ENCODE data around the gene FAT2.

DNA sequence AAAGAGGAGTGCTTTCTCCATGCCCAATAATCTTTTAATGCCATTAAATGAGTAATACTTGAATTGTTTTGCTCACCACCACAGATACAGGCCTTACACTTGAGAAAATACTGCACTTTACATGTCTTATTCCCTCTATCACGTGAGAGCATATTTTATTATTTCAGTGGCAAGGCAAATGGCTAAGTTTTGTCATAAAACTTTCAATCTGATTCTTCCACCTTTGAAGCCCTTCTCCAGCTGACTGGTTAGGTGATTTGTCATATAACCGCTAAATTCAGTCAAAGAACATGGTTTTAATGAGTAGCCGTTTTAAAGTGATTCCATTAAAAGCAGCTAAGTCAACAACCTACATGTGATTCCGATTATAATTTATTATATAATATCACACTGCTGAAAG is 43.8 kb downstream of the FAT2 start:
- TF ChIP-seq, protein P1, sequence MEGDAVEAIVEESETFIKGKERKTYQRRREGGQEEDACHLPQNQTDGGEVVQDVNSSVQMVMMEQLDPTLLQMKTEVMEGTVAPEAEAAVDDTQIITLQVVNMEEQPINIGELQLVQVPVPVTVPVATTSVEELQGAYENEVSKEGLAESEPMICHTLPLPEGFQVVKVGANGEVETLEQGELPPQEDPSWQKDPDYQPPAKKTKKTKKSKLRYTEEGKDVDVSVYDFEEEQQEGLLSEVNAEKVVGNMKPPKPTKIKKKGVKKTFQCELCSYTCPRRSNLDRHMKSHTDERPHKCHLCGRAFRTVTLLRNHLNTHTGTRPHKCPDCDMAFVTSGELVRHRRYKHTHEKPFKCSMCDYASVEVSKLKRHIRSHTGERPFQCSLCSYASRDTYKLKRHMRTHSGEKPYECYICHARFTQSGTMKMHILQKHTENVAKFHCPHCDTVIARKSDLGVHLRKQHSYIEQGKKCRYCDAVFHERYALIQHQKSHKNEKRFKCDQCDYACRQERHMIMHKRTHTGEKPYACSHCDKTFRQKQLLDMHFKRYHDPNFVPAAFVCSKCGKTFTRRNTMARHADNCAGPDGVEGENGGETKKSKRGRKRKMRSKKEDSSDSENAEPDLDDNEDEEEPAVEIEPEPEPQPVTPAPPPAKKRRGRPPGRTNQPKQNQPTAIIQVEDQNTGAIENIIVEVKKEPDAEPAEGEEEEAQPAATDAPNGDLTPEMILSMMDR (IDR thresholded peaks at IDR 0.05) = no peak
- no peak for TF ChIP-seq POLR2A (IDR thresholded peaks at IDR 0.05)

All from right lobe of liver (tissue), 4 donors.